Stimulated activated CD8-positive, alpha-beta memory T cell treated with anti-CD3 and anti-CD28 coated beads, Interleukin-12 subunit alpha, Interleukin-12 subunit beta, amount 100 ng/mL, for 24 hours (primary cell): ENCODE measurements around the gene LRRC56.
"Not testable (repeated sequence)": the region's sequence is repeated elsewhere in the genome, so short reads cannot be mapped to it uniquely, and the experiment has no call there.

ENCODE experiments used
- DNase-seq: peaks from one replicate; pipeline ENCODE4 v3.0.0-alpha.2; 2020; ENCODE audit errors: extremely low read depth

Gene LRRC56

GRCh38 chr11:501001-501682 lies 36.2 kb upstream of the LRRC56 start:
- no peak for DNase-seq

- no peak for DNase-seq
Observed at GRCh38 chr11:501683-502287, 35.5 kb upstream of the LRRC56 start.

- no peak for DNase-seq
Observed at GRCh38 chr11:502288-503178, 34.8 kb upstream of the LRRC56 start.

- DNase-seq: no peak
Observed at GRCh38 chr11:503179-503981, 33.9 kb upstream of the LRRC56 start.

- no peak for DNase-seq
Observed at GRCh38 chr11:504053-504993, 33.0 kb upstream of the LRRC56 start.

GRCh38 chr11:504994-505344 lies 32.4 kb upstream of the LRRC56 start:
- DNase-seq: no peak

- DNase-seq: peak; percentile 93
Observed at GRCh38 chr11:506238-506994, 30.9 kb upstream of the LRRC56 start.

- DNase-seq: peak; percentile 99
Observed at GRCh38 chr11:506995-507726, 30.2 kb upstream of the LRRC56 start, which contains the start of gene RNH1. TSS of gene RNH1 (minus strand) at chr11:507242. CDS start at chr11:502162, 5,080 bp downstream.

GRCh38 chr11:507727-508515 lies 29.4 kb upstream of the LRRC56 start:
- no peak for DNase-seq

- no peak for DNase-seq
Observed at GRCh38 chr11:508956-509355, 28.4 kb upstream of the LRRC56 start.

- DNase-seq: no peak
Observed at GRCh38 chr11:512761-513595, 24.3 kb upstream of the LRRC56 start.

GRCh38 chr11:514606-515005 lies 22.7 kb upstream of the LRRC56 start:
- DNase-seq: no peak

GRCh38 chr11:515131-515530 lies 22.2 kb upstream of the LRRC56 start:
- DNase-seq: no peak

- DNase-seq: no peak
Observed at GRCh38 chr11:516400-516799, 20.9 kb upstream of the LRRC56 start.

- not testable (repeated sequence) for DNase-seq
Observed at GRCh38 chr11:516918-517685, 20.2 kb upstream of the LRRC56 start.

- DNase-seq: peak; percentile 68
Observed at GRCh38 chr11:518463-519202, 18.7 kb upstream of the LRRC56 start.
